Left colon (tissue), 2 donors: ENCODE results near the gene OR9A4. TPM values are rescaled to one million over a fixed set of nuclear protein-coding genes. Genes with fewer than 3 reads are reported as not detected.

Experiments used
- ATAC-seq: fragments of 200-7000 bp; cut with Tn5 transposase; one replicate; pipeline ENCODE4 v1.9.1; 2020; ENCODE audit warnings: mild to moderate bottlenecking, moderate library complexity
- DNase-seq, 2 donors: peaks; one replicate each; pipeline ENCODE4 v3.0.0-alpha.2; 2020
- intact Hi-C, 2 donors: fragments of 100-400 bp; cut with DNase I in 1 of 2; cut with micrococcal nuclease in 1 of 2; formaldehyde crosslinking; loops; one replicate each; pipeline versions ENCODE4 v1.11.2 to v1.14.0; 2022; cut with DNase I, micrococcal nuclease
- total RNA-seq, 2 donors: library from RNA; stranded (reverse); fragmentation: NEBNext Ultra II Directional; extraction: Animal tissue kit (Norgen Biotek cat#: 25700); gene quantifications; one replicate each; pipeline ENCODE4 v1.2.1, GENCODE V29; 2021
- donor health status: DM: no; HTN: no; CAD: no.
- donor health status: DM: yes; HTN: yes; CAD: no.

The OR9A4 gene
- total RNA-seq, 2 donors from 2014 or later, result not detected

DNA sequence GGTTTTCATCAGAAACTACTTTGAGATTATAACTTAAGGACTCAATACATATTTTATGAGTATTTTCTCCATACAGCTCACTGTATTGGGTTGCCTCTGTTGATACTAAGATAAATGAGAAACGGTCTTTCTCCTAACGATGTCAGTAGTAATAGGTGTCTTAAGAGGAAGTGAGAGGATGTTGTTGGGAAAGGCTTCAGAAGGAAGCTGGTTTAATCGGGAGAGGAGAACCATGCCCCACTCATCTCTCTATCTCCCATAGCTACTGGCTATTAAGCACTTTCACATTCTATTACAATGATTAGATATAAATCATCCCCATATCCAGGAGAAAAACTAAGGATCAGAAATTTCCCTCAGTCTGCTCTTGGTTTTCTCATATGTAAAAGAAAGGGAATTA lies 28.6 kb downstream of the OR9A4 start:
- ATAC-seq, result no peak
- intact Hi-C loops, result no loop called here
- DNase-seq, result no peak

GRCh38 chr7:141945356-141945755 lies 29.2 kb downstream of the OR9A4 start:
- DNase-seq (no peak), ATAC-seq (no peak)
- intact Hi-C loops, result no loop called here

GRCh38 chr7:141946796-141947195 lies 30.6 kb downstream of the OR9A4 start, which contains the start of gene CLEC5A:
Gene CLEC5A, minus strand, starts transcription at chr7:141946974. Its CDS starts 682 bp downstream, at chr7:141946292.
- intact Hi-C loops, result no loop called here
- no peak for ATAC-seq
- DNase-seq, result no peak

GRCh38 chr7:141949021-141949420 lies 32.8 kb downstream of the OR9A4 start:
- ATAC-seq (no peak), DNase-seq (no peak)
- intact Hi-C loops, result no loop called here

DNA sequence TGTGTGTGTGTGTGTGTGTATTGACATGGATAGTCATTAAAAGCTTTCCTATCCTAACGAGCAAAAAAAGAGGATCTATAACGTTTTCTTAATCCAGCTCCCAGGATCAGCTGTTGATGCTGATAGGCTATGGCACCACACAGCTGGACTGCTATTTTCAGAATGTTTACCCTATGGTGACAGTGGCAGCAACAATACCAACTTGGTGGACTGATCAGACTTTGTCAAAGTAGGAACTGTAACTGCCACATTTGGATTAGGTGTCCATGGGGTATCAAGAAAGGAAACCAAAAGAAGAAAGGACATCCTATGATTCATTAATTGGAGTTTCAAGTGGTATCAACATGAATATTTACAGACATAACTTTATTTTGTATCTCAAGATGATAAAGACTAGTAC lies 33.3 kb downstream of the OR9A4 start:
- intact Hi-C loops, result no loop called here
- DNase-seq (no peak), ATAC-seq (no peak)

DNA sequence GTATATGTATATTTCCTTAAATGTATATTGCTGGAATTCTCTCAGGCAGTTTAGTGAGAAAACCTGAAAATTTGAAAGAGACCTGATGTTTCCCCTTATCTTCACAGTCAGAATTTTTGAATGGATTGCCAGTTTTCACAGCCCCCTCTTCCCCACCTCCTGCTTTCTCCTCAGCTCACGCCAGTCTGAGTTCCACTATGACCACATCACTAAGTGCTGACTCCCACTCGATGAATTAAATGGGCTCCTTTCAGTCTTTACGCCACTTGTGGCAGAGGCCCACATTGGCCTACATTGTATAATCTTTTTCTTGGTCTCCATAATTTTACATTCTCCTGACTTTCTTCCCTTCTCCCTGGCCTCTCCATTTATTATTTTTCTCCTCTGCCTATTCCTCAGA lies 33.7 kb downstream of the OR9A4 start:
- ATAC-seq (no peak), DNase-seq (no peak)
- intact Hi-C loops, result no loop called here

DNA sequence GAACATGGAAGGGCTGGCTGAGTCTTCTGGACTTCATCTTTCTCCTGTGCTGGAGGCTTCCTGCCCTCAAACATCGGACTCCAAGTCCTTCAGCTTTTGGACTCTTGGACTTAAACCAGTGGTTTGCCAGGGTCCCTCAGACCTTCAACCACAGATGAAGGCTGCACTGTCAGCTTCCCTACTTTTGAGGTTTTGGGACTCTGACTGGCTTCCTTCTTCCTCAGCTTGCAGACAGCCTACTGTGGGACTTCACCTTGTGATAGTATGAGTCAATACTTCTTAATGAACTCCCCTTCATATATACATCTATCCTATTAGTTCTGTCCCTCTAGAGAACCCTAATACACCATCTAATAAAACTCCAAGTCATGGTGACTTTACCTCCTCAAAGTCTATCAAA lies 34.6 kb downstream of the OR9A4 start:
- ATAC-seq (no peak), DNase-seq (no peak)
- intact Hi-C loops, result no loop called here

GRCh38 chr7:141952461-141952860 lies 36.3 kb downstream of the OR9A4 start:
- ATAC-seq (no peak), DNase-seq (no peak)
- intact Hi-C loops, result no loop called here

- ATAC-seq, result no peak
- DNase-seq, result no peak
- intact Hi-C loops, result no loop called here
Observed at GRCh38 chr7:141954334-141954733, 38.1 kb downstream of the OR9A4 start.

DNA sequence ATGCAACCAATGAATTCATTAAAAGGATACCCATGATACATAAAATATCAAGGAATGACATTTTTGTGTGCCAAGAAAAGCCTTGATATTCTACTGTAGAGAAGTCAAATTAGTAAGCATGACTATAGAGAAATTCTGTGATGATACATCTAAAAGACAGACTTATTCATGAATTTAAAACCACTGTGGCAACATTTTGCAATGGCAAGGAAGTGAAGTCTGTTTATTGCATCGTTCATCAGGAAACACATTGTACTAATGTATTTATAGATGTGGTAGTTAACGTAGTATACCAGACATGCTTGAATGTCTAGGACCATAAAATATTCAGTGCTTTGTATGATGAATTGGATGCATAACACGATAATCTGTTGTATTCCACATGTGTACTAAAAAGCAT lies 39.9 kb downstream of the OR9A4 start:
- intact Hi-C loops, result no loop called here
- no peak for ATAC-seq
- no peak for DNase-seq

- intact Hi-C loops, result no loop called here
- no peak for ATAC-seq
- no peak for DNase-seq
Observed at GRCh38 chr7:141960687-141961422, 44.7 kb downstream of the OR9A4 start.

Other genes starting within 250 kb of the OR9A4 start
- 10 to 100 TPM; 31.7 to 37.6 TPM for gene DENND11, start 214.2 kb upstream of the OR9A4 start, total RNA-seq
- not detected for gene WEE2, start 208.0 kb upstream of the OR9A4 start, total RNA-seq
- 10 to 100 TPM; 65.4 to 79.5 TPM for gene SSBP1, start 178.0 kb upstream of the OR9A4 start, total RNA-seq
- 1 to 10 TPM; 1.8 to 2.1 TPM for gene TAS2R3, start 152.3 kb upstream of the OR9A4 start, total RNA-seq
- gene TAS2R4, start 139.7 kb upstream of the OR9A4 start, total RNA-seq, result 1 to 10 TPM; 1.1 to 1.2 TPM
- 1 to 10 TPM; 1.0 to 1.8 TPM for gene TAS2R5, start 126.2 kb upstream of the OR9A4 start, total RNA-seq
- not detected for gene PRSS37, start 74.9 kb upstream of the OR9A4 start, total RNA-seq
- gene CLEC5A, start 30.6 kb downstream of the OR9A4 start, total RNA-seq, result under 1 TPM in 1 of 2 donors, not detected in 1; 0.55 TPM
- gene TAS2R38, start 57.4 kb downstream of the OR9A4 start, total RNA-seq, result not detected
- 1 to 10 TPM; 1.0 to 2.8 TPM for gene MGAM, start 79.5 kb downstream of the OR9A4 start, total RNA-seq
- 10 to 100 TPM; 25.8 to 41.1 TPM for gene MGAM2, start 195.3 kb downstream of the OR9A4 start, total RNA-seq